GM18526 (cell line): ENCODE results near the gene SRMS.

Experiments
- POLR2A ChIP-seq: IDR thresholded peaks from 3 replicates; pipeline ENCODE4 v1.6.1; 2011; ENCODE audit not compliant: insufficient read length; ENCODE audit errors: extremely low read depth

The SRMS gene

GRCh38 chr20:63539441-63540370 lies 7.8 kb downstream of the SRMS start:
- TF ChIP-seq POLR2A, result no peak

- TF ChIP-seq POLR2A, result no peak
Measured at GRCh38 chr20:63539092-63539430, 8.5 kb downstream of the SRMS start.

GRCh38 chr20:63538204-63539091 lies 9.1 kb downstream of the SRMS start:
- TF ChIP-seq POLR2A, result no peak

GRCh38 chr20:63537525-63538203 lies 9.9 kb downstream of the SRMS start:
- TF ChIP-seq POLR2A, result peak; percentile 73

GRCh38 chr20:63536997-63537524 lies 10.5 kb downstream of the SRMS start, which contains the start of gene PTK6:
TSS of gene PTK6 (minus strand) at chr20:63537376. CDS start at chr20:63537314, 62 bp downstream.
- TF ChIP-seq POLR2A, result no peak

GRCh38 chr20:63536241-63536977 lies 11.1 kb downstream of the SRMS start:
- TF ChIP-seq POLR2A, result no peak

- no peak for TF ChIP-seq POLR2A
Measured at GRCh38 chr20:63534831-63535651, 12.5 kb downstream of the SRMS start.

- TF ChIP-seq POLR2A, result no peak
Measured at GRCh38 chr20:63534427-63534830, 13.1 kb downstream of the SRMS start.

GRCh38 chr20:63533871-63534393 lies 13.6 kb downstream of the SRMS start:
- TF ChIP-seq POLR2A, result no peak

GRCh38 chr20:63533388-63533787 lies 14.2 kb downstream of the SRMS start:
- no peak for TF ChIP-seq POLR2A

- TF ChIP-seq POLR2A, result no peak
Measured at GRCh38 chr20:63532449-63532971, 15.0 kb downstream of the SRMS start.

GRCh38 chr20:63531686-63532448 lies 15.7 kb downstream of the SRMS start:
- TF ChIP-seq POLR2A, result no peak
